RWPE2 (cell line): ENCODE measurements around the gene BABAM2.
"Not testable (repeated sequence)": the region's sequence is repeated elsewhere in the genome, so short reads cannot be mapped to it uniquely, and the experiment has no call there.

Experiments
- ATAC-seq: fragments of 200-7000 bp; cut with Tn5 transposase; 3 replicates; pipeline ENCODE4 v1.9.1; 2021; ENCODE audit warnings: low read depth
- DNase-seq: peaks from one replicate; pipeline ENCODE4 v3.0.0-alpha.2; 2020; ENCODE audit warnings: low spot score
- H3K27ac ChIP-seq: fragments of 450-650 bp; 2 replicates; pipeline ENCODE4 v1.5.1; 2017; ENCODE audit warnings: mild to moderate bottlenecking; ENCODE audit not compliant: poor library complexity, severe bottlenecking
- H3K27me3 ChIP-seq: fragments of 250-450 bp; sonication (Bioruptor Pico); 2 replicates; pipeline ENCODE4 v1.5.1; 2021; ENCODE audit warnings: mild to moderate bottlenecking, moderate library complexity; ENCODE audit not compliant: insufficient read depth, poor library complexity, severe bottlenecking
- H3K36me3 ChIP-seq: fragments of 250-450 bp; sonication (Bioruptor Pico); 2 replicates; pipeline ENCODE4 v1.5.1; 2020; ENCODE audit warnings: low read depth, mild to moderate bottlenecking, moderate library complexity
- H3K4me1 ChIP-seq: fragments of 250-450 bp; sonication (Bioruptor Pico); 2 replicates; pipeline ENCODE4 v1.5.1; 2021; ENCODE audit warnings: mild to moderate bottlenecking, moderate library complexity; ENCODE audit not compliant: insufficient read depth, poor library complexity, severe bottlenecking
- H3K4me3 ChIP-seq: fragments of 250-450 bp; sonication (Bioruptor Pico); 2 replicates; pipeline ENCODE4 v1.5.1; 2021; ENCODE audit warnings: mild to moderate bottlenecking, moderate library complexity; ENCODE audit not compliant: severe bottlenecking
- H3K9me3 ChIP-seq: fragments of 250-450 bp; sonication (Bioruptor Pico); 2 replicates; pipeline ENCODE4 v1.5.1; 2021; ENCODE audit warnings: mild to moderate bottlenecking, moderate library complexity; ENCODE audit not compliant: severe bottlenecking
- CTCF ChIP-seq: fragments of 450-650 bp; IDR thresholded peaks from one replicate; pipeline ENCODE4 v1.5.1; 2017; ENCODE audit warnings: mild to moderate bottlenecking, moderate library complexity; ENCODE audit not compliant: poor library complexity, severe bottlenecking

Gene BABAM2

GRCh38 chr2:27966466-27966865, 75.9 kb downstream of the BABAM2 start:
- no peaks in the 10 kb centered on the region for H3K27me3 ChIP-seq
- peaks cover 6% of the 10 kb centered on the region for H3K9me3 ChIP-seq
- peaks cover 13% of the 10 kb centered on the region for H3K4me1 ChIP-seq
- TF ChIP-seq CTCF, result no peak
- H3K27ac ChIP-seq, result no peak overlapping the region
- DNase-seq (no peak), ATAC-seq (no peak)
- H3K4me3 ChIP-seq, result no peak overlapping the region
- no peaks in the 10 kb centered on the region for H3K36me3 ChIP-seq

GRCh38 chr2:27967076-27967475, 76.5 kb downstream of the BABAM2 start:
- Histone ChIP-seq H3K4me1 (peaks cover 9% of the 10 kb centered on the region), H3K4me3 (no peak overlapping the region), H3K36me3 (no peaks in the 10 kb centered on the region), H3K27me3 (no peaks in the 10 kb centered on the region), H3K9me3 (peaks cover 6% of the 10 kb centered on the region), H3K27ac (no peak overlapping the region)
- DNase-seq (no peak), ATAC-seq (no peak)
- no peak for TF ChIP-seq CTCF

DNA sequence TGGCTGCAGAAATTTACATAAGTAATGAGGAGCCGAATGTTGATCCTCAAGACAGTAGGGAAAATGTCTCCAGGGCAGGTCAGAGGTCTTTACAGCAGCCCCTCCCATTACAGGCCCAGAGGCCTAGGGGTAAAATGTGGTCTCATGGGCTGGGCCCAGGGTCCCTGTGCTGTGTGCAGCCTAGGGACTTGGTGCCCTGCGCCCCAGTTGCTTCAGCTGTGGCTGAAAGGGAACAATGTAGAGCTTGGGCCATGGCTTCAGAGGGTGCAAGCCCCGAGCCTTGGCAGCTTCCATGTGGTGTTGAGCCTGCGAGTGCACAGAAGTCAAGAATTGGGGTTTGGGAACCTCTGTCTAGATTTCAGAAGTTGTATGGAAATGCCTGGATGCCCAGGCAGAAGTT, 77.5 kb downstream of the BABAM2 start:
- not testable (repeated sequence) for H3K4me3 ChIP-seq, H3K9me3 ChIP-seq, H3K27ac ChIP-seq, H3K27me3 ChIP-seq, H3K36me3 ChIP-seq, H3K4me1 ChIP-seq, ATAC-seq, DNase-seq

- H3K9me3 ChIP-seq, H3K4me1 ChIP-seq, DNase-seq, ATAC-seq, H3K4me3 ChIP-seq, H3K36me3 ChIP-seq, H3K27me3 ChIP-seq, H3K27ac ChIP-seq: not testable (repeated sequence)
These were observed 78.4 kb downstream of the BABAM2 start for GRCh38 chr2:27968957-27969356.

DNA sequence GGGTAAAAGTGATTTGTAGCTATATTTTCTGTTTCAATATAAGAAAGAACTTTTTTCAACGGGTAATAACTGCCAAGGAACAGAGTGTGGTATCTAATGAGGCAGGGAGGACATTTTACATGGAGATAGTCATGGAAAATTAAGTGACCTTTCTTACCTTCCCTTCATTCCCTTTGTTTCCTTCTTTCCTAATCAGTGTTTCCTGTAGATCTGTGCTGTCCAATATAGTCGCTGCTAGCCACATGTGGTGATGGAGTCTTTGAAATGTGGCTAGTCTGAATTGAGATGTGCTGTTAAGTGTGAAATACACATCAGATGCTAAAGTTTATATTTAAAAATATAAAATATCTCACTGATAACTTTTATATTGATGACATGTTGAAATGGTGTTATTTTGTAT, 81.8 kb downstream of the BABAM2 start:
- no peak for ATAC-seq
- no peak overlapping the region for H3K27ac ChIP-seq
- no peak for DNase-seq
- peaks cover 6% of the 10 kb centered on the region for H3K9me3 ChIP-seq
- no peak overlapping the region for H3K4me3 ChIP-seq
- H3K36me3 ChIP-seq, result no peaks in the 10 kb centered on the region
- TF ChIP-seq CTCF, result no peak
- H3K27me3 ChIP-seq, result no peaks in the 10 kb centered on the region
- peaks cover 16% of the 10 kb centered on the region for H3K4me1 ChIP-seq

- DNase-seq, result no peak
- H3K36me3 ChIP-seq, result no peaks in the 10 kb centered on the region
- no peak overlapping the region for H3K4me3 ChIP-seq
- H3K9me3 ChIP-seq, result peaks cover under 1% of the 10 kb centered on the region
- TF ChIP-seq CTCF, result peak; percentile 40
- peaks cover 27% of the 10 kb centered on the region for H3K4me1 ChIP-seq
- no peaks in the 10 kb centered on the region for H3K27me3 ChIP-seq
- H3K27ac ChIP-seq, result peak overlapping the region; percentile 5
- ATAC-seq, result peak; percentile 34; the same call in 1 of the 3 replicates
These were observed 83.1 kb downstream of the BABAM2 start for GRCh38 chr2:27973592-27973991.
